ENCODE results near the gene PLCD3.

The PLCD3 gene

DNA sequence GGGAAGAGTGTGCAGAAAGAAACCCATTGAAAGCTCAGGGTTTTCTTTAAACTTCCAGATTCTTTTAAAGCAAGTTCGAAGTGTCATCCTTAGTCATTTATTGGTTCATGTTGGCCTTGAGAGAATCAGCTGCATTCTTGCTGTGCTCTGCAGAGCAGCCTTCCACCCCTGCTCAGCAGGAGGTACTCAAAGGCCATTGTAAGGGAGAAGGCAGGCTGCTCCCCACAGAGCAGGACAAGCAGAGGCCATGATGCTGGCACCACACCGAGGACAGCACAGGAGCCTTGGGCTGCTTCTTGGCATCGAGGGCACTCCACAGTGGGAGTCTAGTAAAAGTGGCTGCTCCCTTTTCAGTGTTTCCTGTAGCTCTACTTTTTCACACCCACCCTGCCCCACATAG is 41.6 kb downstream of the PLCD3 start:
- no peaks in the 10 kb centered on the region for H3K9me3 ChIP-seq (ENCODE audit: control insufficient read depth, insufficient read depth, low read length)
- no peaks in the 10 kb centered on the region; the same call in 1 of the 2 replicates for H3K4me1 ChIP-seq (ENCODE audit: control insufficient read depth, low read length)
- no peak overlapping the region for H3K4me2 ChIP-seq (ENCODE audit: low read length)
- no peaks in the 10 kb centered on the region for H4K20me1 ChIP-seq (ENCODE audit: control insufficient read depth, insufficient read depth, low read depth, low read length)
- TF ChIP-seq EZH2phosphoT487 (IDR thresholded peaks at IDR 0.05; ENCODE audit: borderline replicate concordance, low read length), result no peak
- TF ChIP-seq, protein P1, sequence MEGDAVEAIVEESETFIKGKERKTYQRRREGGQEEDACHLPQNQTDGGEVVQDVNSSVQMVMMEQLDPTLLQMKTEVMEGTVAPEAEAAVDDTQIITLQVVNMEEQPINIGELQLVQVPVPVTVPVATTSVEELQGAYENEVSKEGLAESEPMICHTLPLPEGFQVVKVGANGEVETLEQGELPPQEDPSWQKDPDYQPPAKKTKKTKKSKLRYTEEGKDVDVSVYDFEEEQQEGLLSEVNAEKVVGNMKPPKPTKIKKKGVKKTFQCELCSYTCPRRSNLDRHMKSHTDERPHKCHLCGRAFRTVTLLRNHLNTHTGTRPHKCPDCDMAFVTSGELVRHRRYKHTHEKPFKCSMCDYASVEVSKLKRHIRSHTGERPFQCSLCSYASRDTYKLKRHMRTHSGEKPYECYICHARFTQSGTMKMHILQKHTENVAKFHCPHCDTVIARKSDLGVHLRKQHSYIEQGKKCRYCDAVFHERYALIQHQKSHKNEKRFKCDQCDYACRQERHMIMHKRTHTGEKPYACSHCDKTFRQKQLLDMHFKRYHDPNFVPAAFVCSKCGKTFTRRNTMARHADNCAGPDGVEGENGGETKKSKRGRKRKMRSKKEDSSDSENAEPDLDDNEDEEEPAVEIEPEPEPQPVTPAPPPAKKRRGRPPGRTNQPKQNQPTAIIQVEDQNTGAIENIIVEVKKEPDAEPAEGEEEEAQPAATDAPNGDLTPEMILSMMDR (IDR thresholded peaks at IDR 0.05; ENCODE audit: low read depth, low read length, poor library complexity, severe bottlenecking), result no peak
- H3K9me2 ChIP-seq (replicated peaks; ENCODE audit: control insufficient read depth, low read length), result no peaks in the 10 kb centered on the region
- H3F3A ChIP-seq (ENCODE audit: control insufficient read depth, insufficient read depth), result peaks cover 3% of the 10 kb centered on the region; the same call in 1 of the 2 replicates
- H3K36me3 ChIP-seq (ENCODE audit: control insufficient read depth, low read length), result peaks cover 73% of the 10 kb centered on the region
- no peak overlapping the region for H3K4me3 ChIP-seq (ENCODE audit: low read length)
- no peak overlapping the region for H3K27ac ChIP-seq (ENCODE audit: low read depth, low read length)
- no peaks in the 10 kb centered on the region for H3K79me2 ChIP-seq (ENCODE audit: control insufficient read depth, low read length)
- no peaks in the 10 kb centered on the region for H3K27me3 ChIP-seq (ENCODE audit: control insufficient read depth, low read length)

GRCh38 chr17:45088741-45089140 is 43.6 kb downstream of the PLCD3 start:
- H3K27ac ChIP-seq (ENCODE audit: low read depth, low read length), result no peak overlapping the region
- no peaks in the 10 kb centered on the region for H3K27me3 ChIP-seq (ENCODE audit: control insufficient read depth, low read length)
- H3K9me3 ChIP-seq (ENCODE audit: control insufficient read depth, insufficient read depth, low read length), result no peaks in the 10 kb centered on the region
- H3K79me2 ChIP-seq (ENCODE audit: control insufficient read depth, low read length), result no peaks in the 10 kb centered on the region
- no peaks in the 10 kb centered on the region for H3K4me1 ChIP-seq (ENCODE audit: control insufficient read depth, low read length)
- no peaks in the 10 kb centered on the region for H4K20me1 ChIP-seq (ENCODE audit: control insufficient read depth, insufficient read depth, low read depth, low read length)
- TF ChIP-seq, protein P1 (IDR thresholded peaks at IDR 0.05; ENCODE audit: low read depth, low read length, poor library complexity, severe bottlenecking), result no peak
- no peak for TF ChIP-seq EZH2phosphoT487 (IDR thresholded peaks at IDR 0.05; ENCODE audit: borderline replicate concordance, low read length)
- no peak overlapping the region for H3K4me3 ChIP-seq (ENCODE audit: low read length)
- H3F3A ChIP-seq (ENCODE audit: control insufficient read depth, insufficient read depth), result peaks cover 3% of the 10 kb centered on the region; the same call in 1 of the 2 replicates
- peaks cover 79% of the 10 kb centered on the region for H3K36me3 ChIP-seq (ENCODE audit: control insufficient read depth, low read length)
- H3K4me2 ChIP-seq (ENCODE audit: low read length), result no peak overlapping the region
- no peaks in the 10 kb centered on the region for H3K9me2 ChIP-seq (replicated peaks; ENCODE audit: control insufficient read depth, low read length)

GRCh38 chr17:45087978-45088377 is 44.3 kb downstream of the PLCD3 start:
- H4K20me1 ChIP-seq (ENCODE audit: control insufficient read depth, insufficient read depth, low read depth, low read length), result no peaks in the 10 kb centered on the region
- H3K9me3 ChIP-seq (ENCODE audit: control insufficient read depth, insufficient read depth, low read length), result no peaks in the 10 kb centered on the region
- H3K9me2 ChIP-seq (replicated peaks; ENCODE audit: control insufficient read depth, low read length), result no peaks in the 10 kb centered on the region
- TF ChIP-seq EZH2phosphoT487 (IDR thresholded peaks at IDR 0.05; ENCODE audit: borderline replicate concordance, low read length), result no peak
- TF ChIP-seq, protein P1 (IDR thresholded peaks at IDR 0.05; ENCODE audit: low read depth, low read length, poor library complexity, severe bottlenecking), result no peak
- no peaks in the 10 kb centered on the region for H3K27me3 ChIP-seq (ENCODE audit: control insufficient read depth, low read length)
- no peak overlapping the region for H3K4me2 ChIP-seq (ENCODE audit: low read length)
- no peak overlapping the region for H3K4me3 ChIP-seq (ENCODE audit: low read length)
- no peaks in the 10 kb centered on the region for H3K79me2 ChIP-seq (ENCODE audit: control insufficient read depth, low read length)
- peaks cover 77% of the 10 kb centered on the region for H3K36me3 ChIP-seq (ENCODE audit: control insufficient read depth, low read length)
- no peak overlapping the region for H3K27ac ChIP-seq (ENCODE audit: low read depth, low read length)
- H3F3A ChIP-seq (ENCODE audit: control insufficient read depth, insufficient read depth), result peaks cover 3% of the 10 kb centered on the region; the same call in 1 of the 2 replicates
- no peaks in the 10 kb centered on the region for H3K4me1 ChIP-seq (ENCODE audit: control insufficient read depth, low read length)

Data from DOHH2 (cell line).